Gastroesophageal sphincter (tissue), 4 donors: ENCODE measurements around the gene TXNDC5. TPM values are rescaled to one million over a fixed set of nuclear protein-coding genes. Genes with fewer than 3 reads are reported as not detected.

Source experiments
- ATAC-seq: fragments of 150-250 bp; one replicate; pipeline ENCODE4 v1.9.1; 2016; ENCODE audit warnings: mild to moderate bottlenecking, moderate library complexity
- H3K27ac ChIP-seq, 4 donors: fragments of 200-600 bp; sonication (generic) in 3 of 4; 1 replicate in 3 of 4; 2 replicates in 1 of 4; pipeline ENCODE4 v1.5.1; 2016 to 2019
- H3K27me3 ChIP-seq: fragments of 200-600 bp; sonication (generic); one replicate; pipeline ENCODE4 v1.5.1; 2019
- H3K36me3 ChIP-seq, 2 donors: fragments of 200-600 bp; sonication (generic); one replicate each; pipeline ENCODE4 v1.5.1; 2019; ENCODE audit warnings: control low read depth in 1 of 2
- H3K4me1 ChIP-seq, 3 donors: fragments of 200-600 bp; sonication (generic); 1 replicate in 2 of 3; 2 replicates in 1 of 3; pipeline ENCODE4 v1.5.1; 2016 to 2019; ENCODE audit warnings: control low read depth in 2 of 3
- H3K4me3 ChIP-seq, 2 donors: fragments of 200-600 bp; sonication (generic); one replicate each; pipeline ENCODE4 v1.5.1; 2019; ENCODE audit warnings: mild to moderate bottlenecking in 1 of 2, moderate library complexity in 1 of 2
- H3K9me3 ChIP-seq, 3 donors: fragments of 200-600 bp; sonication (generic); one replicate each; pipeline ENCODE4 v1.5.1; 2017 to 2019; ENCODE audit warnings: control low read depth in 2 of 3
- EP300 ChIP-seq: sonication (generic); formaldehyde crosslinking; IDR thresholded peaks from one replicate; pipeline ENCODE4 v1.6.1; 2017; ENCODE audit warnings: antibody characterized with exemption, mild to moderate bottlenecking
- POLR2A ChIP-seq, 2 donors: fragments of 450-650 bp; IDR thresholded peaks; one replicate each; pipeline ENCODE4 v1.6.1; 2017; ENCODE audit warnings: antibody characterized with exemption in 2 of 2, mild to moderate bottlenecking in 2 of 2, moderate library complexity in 1 of 2
- POLR2AphosphoS5 ChIP-seq: sonication (generic); formaldehyde crosslinking; IDR thresholded peaks from one replicate; pipeline ENCODE4 v1.6.1; 2017; ENCODE audit warnings: antibody characterized with exemption
- WGBS, 2 donors: methylation state at CpG; one replicate each; pipeline ENCODE4 v1.1.5; 2018; ENCODE audit warnings: low coverage in 1 of 2; 5-methylcytosine and 5-hydroxymethylcytosine counted together
- total RNA-seq, 4 donors: library from RNA; depleted of rRNA; stranded (reverse); fragments of >200 nt; gene quantifications; one replicate each; pipeline ENCODE4 v1.1.0, GENCODE V29; 2016
- TF ChIP-seq, protein P1 (sequence below), 4 experiments: fragments of 200-600 bp in 2 of 4; fragments of 450-650 bp in 2 of 4; sonication (generic) in 1 of 4; IDR thresholded peaks; one replicate each; pipeline ENCODE4 v1.5.1; 2017 to 2019; ENCODE audit warnings: antibody characterized with exemption in 4 of 4, mild to moderate bottlenecking in 2 of 4, moderate library complexity in 2 of 4

TXNDC5 gene
- total RNA-seq, 4 donors from 2014 or later: 56.5 to 136 (median 100) TPM

GRCh38 chr6:7912736-7913517, 2.3 kb upstream of the TXNDC5 start:
- Histone ChIP-seq H3K4me1 (peaks cover 0 to 26% (median 10%) of the 10 kb centered on the region in 3 donors), H3K4me3 (no peak overlapping the region), H3K9me3 (no peaks in the 10 kb centered on the region), H3K36me3 (no peaks in the 10 kb centered on the region), H3K27ac (no peak overlapping the region), H3K27me3 (no peaks in the 10 kb centered on the region)
- no peak for ATAC-seq
- 56 to 68% methylated on average over 8 of the region's 8 CpGs for whole genome bisulfite sequencing, 2 donors
- TF ChIP-seq, protein P1, sequence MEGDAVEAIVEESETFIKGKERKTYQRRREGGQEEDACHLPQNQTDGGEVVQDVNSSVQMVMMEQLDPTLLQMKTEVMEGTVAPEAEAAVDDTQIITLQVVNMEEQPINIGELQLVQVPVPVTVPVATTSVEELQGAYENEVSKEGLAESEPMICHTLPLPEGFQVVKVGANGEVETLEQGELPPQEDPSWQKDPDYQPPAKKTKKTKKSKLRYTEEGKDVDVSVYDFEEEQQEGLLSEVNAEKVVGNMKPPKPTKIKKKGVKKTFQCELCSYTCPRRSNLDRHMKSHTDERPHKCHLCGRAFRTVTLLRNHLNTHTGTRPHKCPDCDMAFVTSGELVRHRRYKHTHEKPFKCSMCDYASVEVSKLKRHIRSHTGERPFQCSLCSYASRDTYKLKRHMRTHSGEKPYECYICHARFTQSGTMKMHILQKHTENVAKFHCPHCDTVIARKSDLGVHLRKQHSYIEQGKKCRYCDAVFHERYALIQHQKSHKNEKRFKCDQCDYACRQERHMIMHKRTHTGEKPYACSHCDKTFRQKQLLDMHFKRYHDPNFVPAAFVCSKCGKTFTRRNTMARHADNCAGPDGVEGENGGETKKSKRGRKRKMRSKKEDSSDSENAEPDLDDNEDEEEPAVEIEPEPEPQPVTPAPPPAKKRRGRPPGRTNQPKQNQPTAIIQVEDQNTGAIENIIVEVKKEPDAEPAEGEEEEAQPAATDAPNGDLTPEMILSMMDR (IDR thresholded peaks at IDR 0.05): no peak

GRCh38 chr6:7912024-7912423, 1.4 kb upstream of the TXNDC5 start:
- peak; percentile 15 for TF ChIP-seq POLR2AphosphoS5
- TF ChIP-seq, protein P1 (IDR thresholded peaks at IDR 0.05): no peak
- H3K4me1 ChIP-seq: peaks cover 0 to 26% (median 10%) of the 10 kb centered on the region in 3 donors
- WGBS, 2 donors: 71 to 84% methylated on average over 4 to 5 of the region's 6 CpGs
- H3K27me3 ChIP-seq: no peaks in the 10 kb centered on the region
- ATAC-seq: peak; percentile 69
- no peak overlapping the region for H3K4me3 ChIP-seq
- no peaks in the 10 kb centered on the region for H3K36me3 ChIP-seq
- peak overlapping the region in 3 of 4 donors; percentile 24 to 86 (median 85) for H3K27ac ChIP-seq
- H3K9me3 ChIP-seq: no peaks in the 10 kb centered on the region

- TF ChIP-seq EP300 (no peak), POLR2AphosphoS5 (no peak), POLR2A (IDR thresholded peaks at IDR 0.05) (no peak)
- TF ChIP-seq, protein P1 (IDR thresholded peaks at IDR 0.05): no peak
- WGBS, 2 donors: 91 to 96% methylated on average over 5 to 8 of the region's 11 CpGs
- no peaks in the 10 kb centered on the region for H3K36me3 ChIP-seq
- H3K4me1 ChIP-seq: peaks cover 0 to 26% (median 10%) of the 10 kb centered on the region in 3 donors
- H3K9me3 ChIP-seq: no peaks in the 10 kb centered on the region
- H3K4me3 ChIP-seq: peak overlapping the region; percentile 46 to 98
- H3K27me3 ChIP-seq: no peaks in the 10 kb centered on the region
- ATAC-seq: no peak
- peak overlapping the region in 3 of 4 donors; percentile 85 to 88 (median 86) for H3K27ac ChIP-seq
Observed at GRCh38 chr6:7911345-7911725, 747 bp upstream of the TXNDC5 start.

DNA sequence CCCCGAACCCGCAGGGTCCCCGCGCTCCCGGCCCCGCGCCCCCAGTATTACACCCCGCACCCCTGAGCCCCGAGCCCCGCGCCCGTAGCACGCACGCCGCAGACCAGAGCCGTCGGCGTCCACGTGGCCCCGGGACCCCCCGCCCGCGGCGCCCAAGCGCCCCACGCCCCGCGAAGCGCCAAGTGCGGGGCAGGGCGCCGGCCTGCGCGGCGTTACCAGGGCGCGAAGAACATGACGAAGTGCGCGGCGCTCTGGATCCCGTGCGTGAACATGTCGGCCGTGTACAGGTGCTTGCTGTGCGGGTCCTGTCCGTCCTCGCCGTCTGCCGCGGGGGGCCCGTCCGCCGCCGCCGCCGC, 312 bp downstream of the TXNDC5 start:
- peak; percentile 35 for ATAC-seq
- Histone ChIP-seq H3K4me3 (peak overlapping the region; percentile 79 to 98), H3K9me3 (no peaks in the 10 kb centered on the region), H3K27me3 (no peaks in the 10 kb centered on the region), H3K4me1 (peaks cover 0 to 30% (median 10%) of the 10 kb centered on the region in 3 donors), H3K36me3 (no peaks in the 10 kb centered on the region), H3K27ac (peak overlapping the region in 3 of 4 donors; percentile 85 to 88 (median 86))
- TF ChIP-seq POLR2A (IDR thresholded peaks at IDR 0.05) (no peak), POLR2AphosphoS5 (no peak), EP300 (no peak)
- TF ChIP-seq, protein P1 (IDR thresholded peaks at IDR 0.05): no peak
- no CpG with 5 or more reads among the region's 57 CpGs for WGBS, 2 donors
